GM12878 (cell line): ENCODE measurements around the gene SCEL. TPM values are rescaled to one million over a fixed set of nuclear protein-coding genes. Genes with fewer than 3 reads are reported as not detected.
"Not testable (repeated sequence)": the region's sequence is repeated elsewhere in the genome, so short reads cannot be mapped to it uniquely, and the experiment has no call there.

ENCODE experiments used
- ATAC-seq: fragments of 200-7000 bp; cut with Tn5 transposase; 3 replicates; pipeline ENCODE4 v1.9.1; 2020; ENCODE audit warnings: mild to moderate bottlenecking, moderate library complexity
- BruUV-seq: library from RNA; stranded (reverse); fragments of 400-500 nt; replicated peaks from 2 replicates; lab custom pipeline; 2021; lab: Mats Ljungman, UMichigan
- CTCF ChIA-PET: fragments of 300-600 bp; sonication (Branson Sonifier 250); formaldehyde crosslinking; extraction: SDS; loops from one replicate; lab custom pipeline; 2021; ENCODE audit warnings: inconsistent platforms; lab: Yijun Ruan, JAX
- POLR2A ChIA-PET: fragments of 350-600 bp; formaldehyde crosslinking; extraction: SDS; loops from one replicate; lab custom pipeline; 2021; ENCODE audit warnings: inconsistent platforms; lab: Charles Lee
- RAD21 ChIA-PET: fragments of 300-600 bp; sonication (Branson Sonifier 250); formaldehyde crosslinking; loops from one replicate; lab custom pipeline; 2023; ENCODE audit warnings: antibody characterized with exemption; ENCODE audit not compliant: unreplicated experiment; lab: Charles Lee
- SMC1A ChIA-PET: fragments of 300-600 bp; sonication (Branson Sonifier 250); formaldehyde crosslinking; loops from one replicate; lab custom pipeline; 2023; ENCODE audit not compliant: unreplicated experiment, uncharacterized antibody; lab: Charles Lee
- DNase-seq: peaks from one replicate; pipeline ENCODE4 v3.0.0-alpha.2; 2011; ENCODE audit warnings: low read depth, low spot score
- FAIRE-seq: peaks from 3 replicates; lab custom pipeline; 2011; peaks lifted over from hg19 to GRCh38; lab: Jason Lieb, UNC
- H2AFZ ChIP-seq: 2 replicates; pipeline ENCODE4 v1.6.0; 2011; ENCODE audit warnings: low read depth, low read length, control low read depth; ENCODE audit not compliant: control insufficient read depth
- H3K27ac ChIP-seq: 2 replicates; pipeline ENCODE4 v1.5.1; 2011; ENCODE audit warnings: control low read depth; ENCODE audit not compliant: control insufficient read depth, insufficient read depth
- H3K27me3 ChIP-seq, 2 experiments: replicated peaks in 1 of 2; 2 replicates each; pipeline versions ENCODE4 v1.6.0 to v1.6.1; 2011; ENCODE audit warnings: low read length in 1 of 2; ENCODE audit not compliant: control insufficient read depth in 2 of 2, insufficient read depth in 2 of 2
- H3K36me3 ChIP-seq, 2 experiments: 2 replicates each; pipeline ENCODE4 v1.5.1; 2011; ENCODE audit warnings: low read length in 1 of 2; ENCODE audit not compliant: control insufficient read depth in 2 of 2, insufficient read depth in 2 of 2
- H3K4me1 ChIP-seq: 2 replicates; pipeline ENCODE4 v1.6.1; 2011; ENCODE audit warnings: mild to moderate bottlenecking, low read length, moderate library complexity, mixed read lengths; ENCODE audit not compliant: control insufficient read depth, insufficient read depth
- H3K4me2 ChIP-seq: 2 replicates; pipeline ENCODE4 v1.6.0; 2011; ENCODE audit warnings: control low read depth; ENCODE audit not compliant: control insufficient read depth, insufficient read depth
- H3K4me3 ChIP-seq: fragments of 200-600 bp; sonication (generic); 2 replicates; pipeline ENCODE4 v1.5.1; 2016
- H3K79me2 ChIP-seq: 2 replicates; pipeline ENCODE4 v1.6.0; 2011; ENCODE audit warnings: low read length; ENCODE audit not compliant: control insufficient read depth, insufficient read depth
- H3K9ac ChIP-seq: 2 replicates; pipeline ENCODE4 v1.8.0; 2011; ENCODE audit warnings: low read length, control low read depth, mixed read lengths; ENCODE audit not compliant: control insufficient read depth, insufficient read depth
- H3K9me3 ChIP-seq: replicated peaks from 3 replicates; pipeline ENCODE4 v1.5.1; 2011; ENCODE audit warnings: mild to moderate bottlenecking, low read length; ENCODE audit not compliant: control insufficient read depth, insufficient read depth
- H4K20me1 ChIP-seq: 2 replicates; pipeline ENCODE4 v1.6.0; 2011; ENCODE audit not compliant: control insufficient read depth, insufficient read depth
- ZNF274 ChIP-seq: IDR thresholded peaks from one replicate; pipeline ENCODE4 v1.8.0; 2011; ENCODE audit not compliant: insufficient read length, insufficient read depth
- WGBS: methylation state at CpG from one replicate; pipeline ENCODE4 v1.1.6; 2016; ENCODE audit warnings: low lambda C conversion rate; ENCODE audit not compliant: insufficient replicate concordance, insufficient coverage; ENCODE audit errors: missing lambda C conversion rate; 5-methylcytosine and 5-hydroxymethylcytosine counted together
- in situ Hi-C: fragments of 300-500 bp; cut with MboI; formaldehyde crosslinking; loops from 9 replicates; pipeline ENCODE4 v1.14.3; 2018; ENCODE audit warnings: mixed read lengths
- intact Hi-C: fragments of 100-400 bp; cut with micrococcal nuclease; formaldehyde crosslinking; loops from one replicate; pipeline ENCODE4 v1.14.2; 2022; ENCODE audit not compliant: unreplicated experiment
- polyA plus RNA-seq, 11 experiments: library from polyadenylated mRNA; depleted of rRNA in 4 of 11; unstranded in 6 of 11; stranded (reverse) in 5 of 11; fragments of >200 nt; fragmentation: Nextera tagmentation in 4 of 11; fragmentation: Illumina TruSeq in 1 of 11; extraction: Ambion mirVana in 4 of 11; extraction: Trizol in 1 of 11; gene quantifications; 1 replicate in 1 of 11; 2 replicates in 10 of 11; pipeline versions ENCODE4 v1.2.1 to v1.2.3, GENCODE V29; 2011 to 2016; ENCODE audit warnings: inconsistent platforms in 2 of 11, missing spikeins in 2 of 11, low read depth in 1 of 11
- total RNA-seq, 4 experiments: library from RNA; depleted of rRNA in 3 of 4; stranded (reverse); fragments of >200 nt in 3 of 4; fragmentation: Illumina TruSeq in 1 of 4; extraction: Trizol in 1 of 4; gene quantifications; 2 replicates each; pipeline versions ENCODE4 v1.2.1 to v1.2.3, GENCODE V29; 2013 to 2021
- TF ChIP-seq, protein P1 (sequence below): IDR thresholded peaks from 2 replicates; pipeline ENCODE4 v1.6.1; 2011; ENCODE audit warnings: borderline replicate concordance, low read depth, mild to moderate bottlenecking, moderate library complexity, mixed read lengths, low read length; ENCODE audit not compliant: insufficient read depth; ENCODE audit errors: extremely low read length

Gene SCEL
- total and polyA plus RNA-seq, 10 of the 15 experiments (the other 5 are each of a cell fraction or from before 2014, with no cell fraction given) = 0.09 to 0.68 (median 0.16) TPM; not detected in 1

DNA sequence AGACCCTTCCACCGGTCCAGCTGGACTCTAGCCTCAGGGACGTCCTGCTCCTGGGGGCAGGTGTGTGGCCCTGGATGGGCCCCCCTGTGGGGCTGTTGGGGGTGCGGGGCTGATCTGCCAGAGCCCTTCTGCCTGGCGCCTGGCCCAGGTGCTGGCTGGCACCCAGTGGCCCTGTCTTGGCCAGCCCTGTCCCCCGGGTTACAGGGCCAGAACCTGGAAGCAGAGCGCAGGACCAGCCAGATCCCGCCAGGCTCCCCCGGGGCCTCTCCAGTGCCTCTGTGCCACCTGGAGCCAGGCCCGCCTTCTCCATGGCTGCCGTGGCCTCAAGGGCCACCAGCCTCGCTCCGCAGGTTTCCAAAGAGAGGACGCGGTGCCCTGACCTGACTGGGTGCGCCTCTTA, 127.3 kb downstream of the SCEL start:
- SMC1A ChIA-PET, H2AFZ ChIP-seq, CTCF ChIA-PET, H3K4me3 ChIP-seq, H3K4me1 ChIP-seq, H3K36me3 ChIP-seq, H3K79me2 ChIP-seq, intact Hi-C loops, H3K27me3 ChIP-seq, H4K20me1 ChIP-seq, RAD21 ChIA-PET, ATAC-seq, FAIRE-seq, in situ Hi-C loops, H3K9ac ChIP-seq, H3K27ac ChIP-seq, BruUV-seq, DNase-seq, H3K4me2 ChIP-seq, H3K9me3 ChIP-seq, POLR2A ChIA-PET: not testable (repeated sequence)
- 59% methylated on average over 11 of the region's 15 CpGs for WGBS

DNA sequence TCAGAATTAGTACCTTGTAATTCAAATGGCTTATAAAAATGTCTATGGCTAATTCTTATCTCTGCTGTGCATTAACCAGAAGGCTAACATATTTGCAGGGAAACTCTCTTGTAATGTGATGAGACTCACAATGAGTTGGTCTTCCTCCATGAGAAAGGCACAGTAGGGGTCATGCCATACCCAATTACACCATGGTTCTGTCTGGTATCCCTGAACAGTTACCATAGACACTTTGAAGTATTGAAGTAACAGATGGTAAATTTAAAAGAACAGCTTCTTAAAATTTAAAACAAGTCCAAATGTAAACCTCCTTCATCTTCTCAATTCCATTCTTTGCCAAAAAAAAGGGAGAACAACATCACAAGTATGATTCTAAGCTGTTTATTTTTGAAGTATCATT, 139.3 kb downstream of the SCEL start:
- no peak overlapping the region for H3K4me2 ChIP-seq
- DNase-seq (no peak), FAIRE-seq (no peak), ATAC-seq (no peak)
- H3K36me3 ChIP-seq = no peaks in the 10 kb centered on the region
- BruUV-seq = no TSS peak
- no peaks in the 10 kb centered on the region for H3K9me3 ChIP-seq
- CTCF ChIA-PET = interaction anchor here (0.6 to 1.0 kb wide), 2 partner anchors 53 to 1577 kb away, joined by 3 to 5 read pairs; no protein-coding TSS in a partner anchor
- in situ Hi-C loops = no loop called here
- no peaks in the 10 kb centered on the region for H4K20me1 ChIP-seq
- TF ChIP-seq, protein P1, sequence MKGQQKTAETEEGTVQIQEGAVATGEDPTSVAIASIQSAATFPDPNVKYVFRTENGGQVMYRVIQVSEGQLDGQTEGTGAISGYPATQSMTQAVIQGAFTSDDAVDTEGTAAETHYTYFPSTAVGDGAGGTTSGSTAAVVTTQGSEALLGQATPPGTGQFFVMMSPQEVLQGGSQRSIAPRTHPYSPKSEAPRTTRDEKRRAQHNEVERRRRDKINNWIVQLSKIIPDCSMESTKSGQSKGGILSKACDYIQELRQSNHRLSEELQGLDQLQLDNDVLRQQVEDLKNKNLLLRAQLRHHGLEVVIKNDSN = no peak
- TF ChIP-seq ZNF274 = no peak
- H3K27me3 ChIP-seq = no peaks in the 10 kb centered on the region
- SMC1A ChIA-PET = interaction anchor here (0.6 kb wide), 1 partner anchor 76 kb away, joined by 3 read pairs; no protein-coding TSS in a partner anchor
- H3K79me2 ChIP-seq = no peaks in the 10 kb centered on the region
- H3K27ac ChIP-seq = no peak overlapping the region
- POLR2A ChIA-PET = no interaction called here
- H3K9ac ChIP-seq = no peak overlapping the region
- no peaks in the 10 kb centered on the region for H3K4me1 ChIP-seq
- H3K4me3 ChIP-seq = no peak overlapping the region
- intact Hi-C loops = no loop called here
- RAD21 ChIA-PET = interaction anchor here (0.6 kb wide), 1 partner anchor 259 kb away, joined by 3 read pairs; no protein-coding TSS in a partner anchor
- no peak overlapping the region for H2AFZ ChIP-seq
